ENCODE data around the gene CHD2. TPM values are rescaled to one million over a fixed set of nuclear protein-coding genes. Genes with fewer than 3 reads are reported as not detected.
A peak's percentile ranks its signal among the peaks of the same experiment; 100 is the strongest.

Gene CHD2
- total RNA-seq, 2 experiments from 2014 or later, result 129 to 148 TPM

- Mint-ChIP-seq H3K27me3 (no peaks in the 10 kb centered on the region), H3K27ac (peak overlapping the region; percentile 95), H3K9me3 (no peaks in the 10 kb centered on the region), H3K36me3 (ENCODE audit: low read depth) (peaks cover 28% of the 10 kb centered on the region), H3K4me1 (peaks cover 42% of the 10 kb centered on the region), H3K4me3 (peak overlapping the region; percentile 84)
- ChIA-PET POLR2A (interaction anchor here (0.6 to 3.3 kb wide), 3 partner anchors 21 to 71 kb away, joined by 5 to 56 read pairs (median 46); partner anchors contain the start of gene CHD2), CTCF (interaction anchor here (0.8 to 5.4 kb wide), 8 partner anchors 12 to 75 kb away, joined by 3 to 39 read pairs (median 4); no protein-coding TSS in a partner anchor)
- DNase-seq, result no peak
Observed at GRCh38 chr15:92880796-92881195, 19.3 kb upstream of the CHD2 start.

DNA sequence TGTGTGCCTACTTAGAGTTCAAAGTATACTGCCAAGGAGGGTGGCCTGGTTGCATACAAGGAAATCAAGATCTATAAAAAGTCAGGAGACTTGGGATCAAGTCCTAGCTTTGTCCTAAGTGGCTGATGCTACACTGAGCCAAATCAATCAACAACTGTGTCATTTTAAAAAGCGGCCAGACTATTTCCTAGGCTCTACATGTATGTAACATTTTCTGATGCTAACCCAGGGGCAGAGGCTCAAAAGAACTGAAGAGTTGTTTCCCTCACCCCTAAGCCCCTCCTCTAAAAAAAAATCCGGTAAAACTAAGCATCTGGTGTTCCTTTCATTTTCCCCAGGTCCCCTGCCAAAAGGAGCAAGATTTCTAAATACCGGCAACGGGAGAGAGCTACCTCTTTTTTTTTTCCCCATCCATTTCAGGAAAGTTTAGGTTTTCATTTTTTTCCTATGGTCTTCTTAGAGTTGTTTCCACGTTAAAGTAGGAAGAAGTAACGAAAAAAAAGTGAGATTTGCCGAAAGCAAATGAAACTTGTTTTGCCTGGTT, 18.8 kb upstream of the CHD2 start:
- Mint-ChIP-seq H3K27me3 (no peaks in the 10 kb centered on the region), H3K4me1 (peaks cover 46% of the 10 kb centered on the region), H3K4me3 (peak overlapping the region; percentile 84), H3K36me3 (ENCODE audit: low read depth) (peaks cover 33% of the 10 kb centered on the region), H3K9me3 (no peaks in the 10 kb centered on the region), H3K27ac (peak overlapping the region; percentile 95)
- no peak for DNase-seq
- ChIA-PET CTCF (interaction anchor here (1.1 to 5.4 kb wide), 12 partner anchors 11 to 77 kb away, joined by 3 to 39 read pairs (median 4); no protein-coding TSS in a partner anchor), POLR2A (interaction anchor here (0.7 to 3.3 kb wide), 7 partner anchors 10 to 72 kb away, joined by 4 to 56 read pairs (median 8); partner anchors contain the start of gene CHD2)

DNA sequence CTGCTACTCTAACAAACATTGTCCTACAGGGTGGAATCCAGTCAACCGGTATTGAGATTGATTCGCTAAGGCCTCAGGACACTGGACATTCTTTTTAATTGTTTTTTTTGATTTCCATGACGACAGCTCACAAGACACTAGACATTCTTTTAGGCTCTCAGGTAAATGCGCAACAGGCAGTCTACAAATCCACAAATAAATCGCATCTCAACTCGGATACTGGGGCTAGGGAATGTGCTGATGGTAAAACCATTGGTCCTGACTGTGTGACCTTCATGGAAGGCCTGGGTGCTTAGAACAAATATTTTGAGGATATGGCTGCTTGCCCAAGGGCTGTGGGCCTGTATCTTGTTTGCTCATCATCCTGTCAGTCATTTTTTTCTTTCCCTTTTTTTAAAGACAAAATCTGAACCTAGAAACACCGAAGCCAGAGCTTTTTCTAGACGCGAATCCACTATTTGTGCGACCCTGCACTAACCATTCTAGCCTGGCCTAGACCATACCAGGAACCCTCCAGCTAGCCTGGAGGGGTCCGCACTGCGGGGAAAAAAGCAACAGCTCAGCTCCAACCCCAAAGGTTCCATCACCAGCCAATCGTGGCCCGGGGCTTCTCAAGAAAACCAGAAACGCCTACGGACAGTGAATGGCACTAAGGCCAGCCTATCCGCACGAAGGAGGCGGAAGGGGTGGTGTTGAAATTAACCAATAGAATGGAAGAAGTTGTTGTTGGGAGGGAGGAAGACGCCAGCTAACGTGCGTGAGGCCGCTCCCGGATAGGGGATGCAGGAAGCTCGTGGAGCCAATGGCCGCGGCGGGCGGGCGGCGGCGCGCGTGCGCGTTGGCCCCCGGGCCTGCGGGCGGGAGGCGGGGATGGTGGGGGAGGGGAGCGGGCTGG, 18.1 kb upstream of the CHD2 start:
- no peaks in the 10 kb centered on the region for H3K9me3 Mint-ChIP-seq
- ChIA-PET POLR2A (interaction anchor here (0.6 to 3.3 kb wide), 24 partner anchors 9 to 1387 kb away, joined by 3 to 56 read pairs (median 4); partner anchors contain the start of gene CHD2), CTCF (interaction anchor here (0.8 to 5.4 kb wide), 15 partner anchors 9 to 78 kb away, joined by 3 to 39 read pairs (median 6); partner anchors contain the start of gene CHD2)
- H3K4me1 Mint-ChIP-seq, result peaks cover 54% of the 10 kb centered on the region
- H3K27me3 Mint-ChIP-seq, result no peaks in the 10 kb centered on the region
- H3K4me3 Mint-ChIP-seq, result peak overlapping the region; percentile 84
- peak overlapping the region; percentile 95 for H3K27ac Mint-ChIP-seq
- H3K36me3 Mint-ChIP-seq (ENCODE audit: low read depth), result peaks cover 40% of the 10 kb centered on the region
- peak; percentile 98 for DNase-seq

GRCh38 chr15:92882697-92883162, 17.4 kb upstream of the CHD2 start:
- no peak for DNase-seq
- ChIA-PET CTCF (interaction anchor here (0.6 to 5.4 kb wide), 17 partner anchors 10 to 79 kb away, joined by 3 to 39 read pairs (median 5); partner anchors contain the start of gene CHD2), POLR2A (interaction anchor here (0.6 to 3.3 kb wide), 22 partner anchors 9 to 1387 kb away, joined by 3 to 56 read pairs (median 4); partner anchors contain the start of gene CHD2)
- Mint-ChIP-seq H3K4me3 (peak overlapping the region; percentile 95), H3K27ac (peak overlapping the region; percentile 95), H3K27me3 (no peaks in the 10 kb centered on the region), H3K36me3 (ENCODE audit: low read depth) (peaks cover 45% of the 10 kb centered on the region), H3K4me1 (peaks cover 53% of the 10 kb centered on the region), H3K9me3 (no peaks in the 10 kb centered on the region)

GRCh38 chr15:92883163-92883875, 16.8 kb upstream of the CHD2 start:
- H3K4me3 Mint-ChIP-seq, result peak overlapping the region; percentile 95
- H3K27me3 Mint-ChIP-seq, result no peaks in the 10 kb centered on the region
- peaks cover 55% of the 10 kb centered on the region for H3K4me1 Mint-ChIP-seq
- no peaks in the 10 kb centered on the region for H3K9me3 Mint-ChIP-seq
- peak; percentile 57 for DNase-seq
- POLR2A ChIA-PET, result interaction anchor here (0.8 to 3.3 kb wide), 9 partner anchors 18 to 74 kb away, joined by 4 to 56 read pairs (median 16); partner anchors contain the start of gene CHD2
- CTCF ChIA-PET, result interaction anchor here (0.6 to 5.4 kb wide), 11 partner anchors 9 to 75 kb away, joined by 3 to 39 read pairs (median 7); partner anchors contain the start of gene CHD2
- peaks cover 50% of the 10 kb centered on the region for H3K36me3 Mint-ChIP-seq (ENCODE audit: low read depth)
- H3K27ac Mint-ChIP-seq, result peak overlapping the region; percentile 94

DNA sequence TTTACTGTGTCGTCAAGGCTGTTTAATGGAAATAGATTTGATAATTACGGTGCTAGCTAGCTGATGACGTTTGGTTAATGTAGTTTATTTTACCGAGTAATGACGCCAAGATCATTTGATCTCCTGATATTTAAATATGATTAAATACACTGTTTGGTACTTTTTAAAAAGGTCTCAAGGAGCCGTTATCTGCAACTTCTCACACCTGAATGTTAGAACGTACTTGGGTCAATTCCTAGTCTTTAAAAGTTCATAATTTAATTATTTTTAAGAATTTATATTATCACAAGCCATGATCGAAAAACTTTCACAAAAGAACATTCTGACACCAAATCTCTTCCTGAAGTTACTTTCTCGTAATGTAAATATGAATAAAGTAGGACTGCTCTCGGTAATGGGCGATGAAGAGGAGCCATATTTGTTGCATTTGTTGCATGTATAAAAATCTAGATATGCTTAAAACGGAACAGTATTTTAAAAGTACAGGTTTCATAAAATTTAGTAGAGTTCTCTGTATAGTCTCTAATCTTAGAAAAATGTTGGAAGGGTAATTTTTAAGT, 16.2 kb upstream of the CHD2 start:
- Mint-ChIP-seq H3K4me3 (peak overlapping the region; percentile 95), H3K27me3 (no peaks in the 10 kb centered on the region), H3K4me1 (peaks cover 52% of the 10 kb centered on the region), H3K36me3 (ENCODE audit: low read depth) (peaks cover 55% of the 10 kb centered on the region), H3K9me3 (no peaks in the 10 kb centered on the region), H3K27ac (peak overlapping the region; percentile 94)
- ChIA-PET CTCF (interaction anchor here (1.0 to 5.4 kb wide), 5 partner anchors 9 to 75 kb away, joined by 3 to 39 read pairs (median 9); partner anchors contain the start of gene CHD2), POLR2A (interaction anchor here (0.8 to 3.3 kb wide), 6 partner anchors 18 to 74 kb away, joined by 4 to 56 read pairs (median 10); partner anchors contain the start of gene CHD2)
- no peak for DNase-seq

- no peaks in the 10 kb centered on the region for H3K27me3 Mint-ChIP-seq
- no peaks in the 10 kb centered on the region for H3K9me3 Mint-ChIP-seq
- H3K27ac Mint-ChIP-seq, result peak overlapping the region; percentile 94
- DNase-seq, result no peak
- ChIA-PET POLR2A (interaction anchor here (0.5 to 2.1 kb wide), 9 partner anchors 15 to 93 kb away, joined by 3 to 12 read pairs (median 7); partner anchors contain the start of gene CHD2), CTCF (interaction anchor here (0.7 to 5.4 kb wide), 4 partner anchors 10 to 76 kb away, joined by 4 to 39 read pairs (median 6); partner anchors contain the start of gene CHD2)
- H3K4me3 Mint-ChIP-seq, result peak overlapping the region; percentile 95
- peaks cover 53% of the 10 kb centered on the region for H3K4me1 Mint-ChIP-seq
- H3K36me3 Mint-ChIP-seq (ENCODE audit: low read depth), result peaks cover 58% of the 10 kb centered on the region
Observed at GRCh38 chr15:92884436-92885223, 15.5 kb upstream of the CHD2 start.

GRCh38 chr15:92885224-92886041, 14.7 kb upstream of the CHD2 start:
- H3K4me3 Mint-ChIP-seq, result peak overlapping the region; percentile 95
- H3K27ac Mint-ChIP-seq, result peak overlapping the region; percentile 94
- ChIA-PET POLR2A (interaction anchor here (0.5 to 2.1 kb wide), 9 partner anchors 15 to 94 kb away, joined by 3 to 12 read pairs (median 7); partner anchors contain the start of gene CHD2), CTCF (interaction anchor here (0.7 to 5.4 kb wide), 4 partner anchors 9 to 77 kb away, joined by 4 to 39 read pairs (median 6); partner anchors contain the start of gene CHD2)
- no peaks in the 10 kb centered on the region for H3K27me3 Mint-ChIP-seq
- peaks cover 52% of the 10 kb centered on the region for H3K4me1 Mint-ChIP-seq
- no peaks in the 10 kb centered on the region for H3K9me3 Mint-ChIP-seq
- no peak for DNase-seq
- H3K36me3 Mint-ChIP-seq (ENCODE audit: low read depth), result peaks cover 60% of the 10 kb centered on the region

- peaks cover 67% of the 10 kb centered on the region for H3K36me3 Mint-ChIP-seq (ENCODE audit: low read depth)
- CTCF ChIA-PET, result interaction anchor here (0.6 to 5.4 kb wide), 6 partner anchors 9 to 77 kb away, joined by 3 to 39 read pairs (median 6); partner anchors contain the start of gene CHD2
- DNase-seq, result no peak
- POLR2A ChIA-PET, result interaction anchor here (1.2 to 2.1 kb wide), 5 partner anchors 14 to 76 kb away, joined by 3 to 12 read pairs (median 9); partner anchors contain the start of gene CHD2
- H3K27ac Mint-ChIP-seq, result peak overlapping the region; percentile 94
- peak overlapping the region; percentile 95 for H3K4me3 Mint-ChIP-seq
- no peaks in the 10 kb centered on the region for H3K9me3 Mint-ChIP-seq
- no peaks in the 10 kb centered on the region for H3K27me3 Mint-ChIP-seq
- H3K4me1 Mint-ChIP-seq, result peaks cover 52% of the 10 kb centered on the region
Observed at GRCh38 chr15:92886042-92886537, 14.0 kb upstream of the CHD2 start.

GRCh38 chr15:92886815-92887214, 13.3 kb upstream of the CHD2 start:
- POLR2A ChIA-PET, result interaction anchor here (0.6 to 1.2 kb wide), 3 partner anchors 14 to 135 kb away, joined by 3 to 4 read pairs (median 4); partner anchors contain the start of gene CHD2
- Mint-ChIP-seq H3K27me3 (no peaks in the 10 kb centered on the region), H3K4me1 (peaks cover 52% of the 10 kb centered on the region), H3K4me3 (peak overlapping the region; percentile 95), H3K27ac (peak overlapping the region; percentile 94), H3K9me3 (no peaks in the 10 kb centered on the region), H3K36me3 (ENCODE audit: low read depth) (peaks cover 73% of the 10 kb centered on the region)
- DNase-seq, result no peak
- CTCF ChIA-PET, result interaction anchor here (0.9 to 3.3 kb wide), 3 partner anchors 13 to 78 kb away, joined by 3 to 31 read pairs (median 5); partner anchors contain the start of gene CHD2

Measured in activated CD4-positive, alpha-beta T cell treated with anti-CD3 and anti-CD28 coated beads, Interleukin-2, amount 10 ng/mL, durations not matched to agents 7 days and 5 days (primary cell).